GF-D8 (cell line): ENCODE measurements around the gene ATP13A1.
A peak's percentile ranks its signal among the peaks of the same experiment; 100 is the strongest.
"Not testable (repeated sequence)": the region's sequence is repeated elsewhere in the genome, so short reads cannot be mapped to it uniquely, and the experiment has no call there.

ENCODE experiments used
- DNase-seq: peaks from one replicate; lab custom pipeline; 2025; lab: John Stamatoyannopoulos, UW

ATP13A1 gene

DNA sequence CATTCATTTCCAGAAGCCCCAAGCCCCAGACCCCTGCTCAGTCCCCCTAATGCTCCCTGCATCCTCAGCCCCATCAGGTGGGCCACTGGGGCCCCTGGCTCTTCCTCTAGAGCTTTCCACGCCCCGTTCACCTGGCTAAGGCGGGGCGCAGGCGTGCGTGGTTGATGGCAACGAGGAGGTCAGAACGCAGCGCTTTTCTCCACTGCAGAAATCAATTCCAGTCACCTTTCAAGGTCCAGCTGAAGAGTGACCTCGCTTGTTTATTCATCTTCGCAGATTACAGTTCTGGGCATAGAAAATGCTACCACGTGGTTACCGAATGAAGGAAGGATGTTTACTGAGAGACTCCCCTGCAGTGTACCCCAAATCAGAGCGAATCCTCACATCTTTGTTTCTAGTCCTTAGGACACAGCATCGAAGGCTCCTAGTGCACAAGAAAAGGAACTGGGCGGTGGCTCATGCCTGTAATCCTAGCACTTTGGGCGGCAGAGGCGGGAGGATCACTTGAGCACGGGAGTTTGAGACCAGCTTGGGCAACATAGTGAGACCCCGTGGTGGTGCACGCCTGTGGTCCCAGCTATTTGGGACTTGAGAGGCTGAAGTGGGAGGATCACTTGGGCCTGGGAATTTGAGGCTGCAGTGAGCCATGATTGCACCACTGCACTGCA is 44.2 kb downstream of the ATP13A1 start:
- DNase-seq = no peak

GRCh38 chr19:19618219-19619051 is 45.0 kb downstream of the ATP13A1 start, which contains the start of gene PBX4:
Gene PBX4, minus strand, starts transcription at chr19:19618687. Its CDS starts 58 bp downstream, at chr19:19618629.
- peak; percentile 21 for DNase-seq

- DNase-seq = no peak
Observed at GRCh38 chr19:19615086-19615485, 48.4 kb downstream of the ATP13A1 start.

DNA sequence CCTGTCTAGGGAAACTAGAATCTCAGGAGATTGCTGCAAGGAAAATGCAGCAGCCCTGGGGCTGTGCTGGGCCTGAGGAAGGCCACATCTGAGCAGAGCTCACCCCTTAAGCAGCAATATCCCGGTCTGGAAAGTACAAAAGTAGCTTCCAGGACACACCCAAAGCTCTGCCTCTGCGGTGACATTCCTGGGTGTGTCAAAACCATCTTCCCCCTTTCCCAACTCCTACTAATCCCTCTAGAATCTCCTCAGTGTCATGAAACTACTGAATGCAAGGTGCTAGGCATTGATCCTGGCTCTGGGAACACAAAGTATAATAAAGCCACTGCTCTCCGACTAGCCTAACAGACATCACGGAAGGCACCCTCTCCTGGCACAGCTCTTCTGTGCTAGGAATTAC is 50.0 kb downstream of the ATP13A1 start:
- DNase-seq = no peak

DNA sequence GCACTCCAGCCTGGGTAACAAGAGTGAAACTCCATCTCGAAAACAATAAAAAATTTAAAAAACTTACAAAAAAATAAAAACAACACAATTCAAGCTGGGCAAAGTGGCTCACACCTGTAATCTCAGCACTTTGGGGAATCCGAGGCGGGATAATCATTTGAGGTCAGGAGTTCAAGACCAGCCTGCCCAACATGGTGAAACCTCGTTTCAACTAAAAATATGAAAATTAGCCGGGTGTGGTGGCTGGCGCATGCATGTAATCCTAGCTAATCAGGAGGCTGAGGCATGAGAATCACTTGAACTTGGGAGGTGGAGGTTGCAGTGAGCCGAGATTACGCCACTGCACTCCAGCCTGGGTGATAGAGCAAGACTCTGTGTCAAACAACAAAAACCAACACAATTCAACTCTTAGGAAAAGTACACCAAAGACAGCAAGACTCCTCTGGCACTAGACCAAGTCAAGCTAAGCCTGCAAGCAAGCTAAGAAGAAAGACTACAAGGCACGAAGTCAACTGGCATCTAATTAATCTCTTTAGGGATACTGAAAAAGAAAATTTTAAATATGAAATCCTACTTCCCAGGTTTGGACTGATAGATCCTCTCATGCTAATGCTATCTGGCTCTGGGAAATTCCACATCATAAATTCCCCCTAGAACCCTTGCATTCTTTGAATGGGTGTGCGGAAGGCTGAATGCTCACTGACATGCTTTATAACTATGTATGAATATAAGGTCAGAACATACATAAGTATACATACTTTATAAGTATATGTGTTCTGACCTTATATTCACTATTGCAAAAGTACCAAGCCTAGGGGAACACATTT is 52.9 kb downstream of the ATP13A1 start:
- DNase-seq = no peak

DNA sequence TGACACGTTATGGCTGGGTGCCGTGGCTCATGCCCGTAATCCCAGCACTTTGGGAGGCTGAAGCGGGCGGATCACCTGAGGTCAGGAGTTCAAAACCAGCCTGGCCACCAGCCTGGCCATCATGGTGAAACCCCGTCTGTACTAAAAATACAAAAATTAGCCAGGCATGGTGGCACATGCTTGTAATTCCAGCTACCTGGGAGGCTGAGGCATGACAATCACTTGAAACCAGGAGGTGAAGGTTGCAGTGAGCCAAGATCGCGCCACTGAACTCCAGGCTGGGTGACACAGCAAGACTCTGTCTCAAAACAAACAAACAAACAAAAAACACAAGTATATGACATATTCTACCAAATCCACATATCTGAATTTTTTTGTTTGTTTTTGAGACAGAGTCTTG is 56.8 kb downstream of the ATP13A1 start:
- DNase-seq = not testable (repeated sequence)

GRCh38 chr19:19606021-19606420 is 57.5 kb downstream of the ATP13A1 start:
- no peak for DNase-seq

GRCh38 chr19:19602713-19603324 is 60.7 kb downstream of the ATP13A1 start:
- DNase-seq = no peak

DNA sequence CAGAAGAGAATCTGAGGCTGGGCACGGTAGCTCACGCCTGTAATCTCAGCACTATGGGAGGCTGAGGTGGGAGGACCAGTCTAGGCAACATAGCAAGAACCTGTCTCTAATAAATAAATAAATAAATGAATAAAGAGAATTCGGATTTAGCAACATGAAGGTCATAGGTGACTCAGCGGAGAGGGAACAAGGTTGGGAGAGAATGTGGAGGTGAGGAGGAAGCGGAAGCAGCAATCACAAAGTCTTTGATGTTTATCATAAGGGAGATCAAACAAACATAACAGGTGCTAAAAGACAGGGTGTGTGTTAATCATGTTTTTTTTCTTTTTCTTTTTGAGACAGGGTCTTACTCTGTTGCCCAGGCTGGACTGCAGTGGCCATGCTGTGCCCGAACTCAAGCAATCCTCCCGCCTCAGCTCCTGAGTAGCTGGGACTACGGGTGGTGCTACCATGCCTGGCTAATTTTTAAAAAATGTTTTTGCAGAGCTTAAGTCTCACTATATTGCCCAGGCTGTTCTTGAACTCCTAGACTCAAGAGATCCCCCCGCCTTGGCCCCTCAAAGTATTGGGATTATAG is 61.3 kb downstream of the ATP13A1 start:
- no peak for DNase-seq

DNA sequence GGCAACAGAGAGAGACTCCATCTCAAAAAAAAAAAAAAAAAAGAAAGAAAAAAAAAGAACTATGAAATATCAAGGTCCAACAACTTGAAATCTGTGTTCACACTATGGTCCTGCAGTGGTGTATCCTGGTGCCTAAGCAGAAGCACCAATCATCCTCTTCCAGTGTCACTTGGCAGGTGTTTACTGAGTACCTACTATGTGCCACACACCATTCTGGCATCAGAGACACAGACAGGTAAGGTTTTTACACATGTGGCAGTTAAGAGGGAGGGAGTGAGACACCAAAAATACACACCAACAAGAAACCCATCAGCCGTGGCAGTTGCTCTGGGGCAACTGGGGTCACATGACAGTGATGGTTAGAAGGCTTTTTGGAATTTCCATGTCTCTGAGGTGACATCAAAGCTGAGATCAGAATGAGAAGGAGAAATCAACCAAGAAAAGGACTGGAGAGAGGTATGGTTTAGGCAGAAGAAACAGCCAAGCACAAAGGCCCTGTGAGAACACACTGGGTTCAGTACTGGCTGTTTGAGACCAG is 62.6 kb downstream of the ATP13A1 start:
- DNase-seq = no peak

DNA sequence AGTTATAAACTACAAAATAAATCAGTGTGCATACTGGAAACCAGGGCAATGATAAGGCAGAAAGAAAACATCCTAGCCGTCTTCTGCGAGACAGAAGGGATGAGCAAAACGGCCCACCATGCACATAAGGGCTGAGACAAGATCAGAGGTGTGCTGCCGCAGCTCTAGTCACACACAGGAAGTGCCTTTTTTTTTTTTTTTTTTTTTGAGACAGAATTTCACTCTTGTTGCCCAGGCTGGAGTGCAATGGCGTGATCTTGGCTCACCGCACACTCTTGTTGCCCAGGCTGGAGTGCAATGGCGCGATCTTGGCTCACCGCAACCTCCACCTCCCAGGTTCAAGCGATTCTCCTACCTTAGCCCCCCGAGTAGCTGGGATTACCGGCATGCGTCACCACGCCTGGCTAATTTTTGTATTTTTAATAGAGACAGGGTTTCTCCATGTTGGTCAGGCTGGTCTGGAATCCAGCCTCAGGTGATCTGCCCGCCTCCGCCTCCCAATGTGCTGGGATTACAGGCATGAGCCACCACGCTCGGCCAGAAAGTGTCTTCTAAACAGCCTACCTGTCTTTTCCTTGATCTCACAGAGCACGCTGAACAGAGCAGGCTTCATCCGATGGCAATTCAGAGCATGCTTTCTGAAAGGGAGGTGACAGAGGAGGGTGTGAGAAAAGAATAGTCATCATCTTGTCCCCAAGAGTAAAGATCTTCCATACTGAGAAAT is 64.6 kb downstream of the ATP13A1 start:
- not testable (repeated sequence) for DNase-seq

GRCh38 chr19:19597809-19598306 is 65.6 kb downstream of the ATP13A1 start:
- no peak for DNase-seq
